HG02981 (cell line): ENCODE data around the gene SLC6A9.

Experiments used
- ATAC-seq: cut with Tn5 transposase; IDR thresholded peaks from one replicate; pipeline ENCODE4 v1.9.1; 2021; ENCODE audit warnings: mild to moderate bottlenecking, moderate library complexity; ENCODE audit not compliant: unreplicated experiment

SLC6A9 gene

DNA sequence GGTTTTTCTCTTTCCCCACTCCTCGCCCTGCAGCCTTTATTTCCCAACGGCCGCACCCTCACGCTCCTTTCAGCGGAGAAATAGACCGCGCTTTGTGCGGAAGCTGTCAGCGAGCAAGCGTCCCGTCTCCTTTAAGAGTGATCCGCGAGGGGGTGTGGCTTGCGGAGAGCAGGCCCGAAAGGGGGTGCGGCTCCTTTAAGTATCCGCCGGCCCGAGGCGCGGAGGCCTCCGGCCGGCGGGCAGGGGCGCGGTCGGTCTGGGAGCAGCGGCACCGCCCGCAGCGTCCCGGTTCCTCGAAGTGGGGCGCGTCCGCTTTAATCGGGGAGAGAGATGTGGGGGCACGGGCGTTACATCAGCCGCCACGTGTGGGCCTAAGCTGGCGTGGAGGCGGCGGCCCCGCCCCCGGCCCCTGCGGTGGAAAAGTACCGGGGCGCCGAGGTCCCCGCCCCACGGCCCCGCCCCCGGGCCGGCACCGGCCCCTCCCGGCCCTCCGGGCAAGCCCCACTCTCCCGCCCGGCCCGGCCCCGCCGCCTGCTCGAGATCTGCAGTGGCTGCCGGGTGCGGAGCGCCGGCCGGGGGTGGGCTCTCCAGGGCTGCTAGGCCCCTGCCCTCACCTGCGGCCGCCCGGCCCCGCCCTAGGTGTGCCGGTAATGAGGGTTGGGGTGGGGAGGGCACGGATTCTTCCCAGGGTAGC is 1.2 kb downstream of the SLC6A9 start:
- ATAC-seq, result peak; percentile 88

DNA sequence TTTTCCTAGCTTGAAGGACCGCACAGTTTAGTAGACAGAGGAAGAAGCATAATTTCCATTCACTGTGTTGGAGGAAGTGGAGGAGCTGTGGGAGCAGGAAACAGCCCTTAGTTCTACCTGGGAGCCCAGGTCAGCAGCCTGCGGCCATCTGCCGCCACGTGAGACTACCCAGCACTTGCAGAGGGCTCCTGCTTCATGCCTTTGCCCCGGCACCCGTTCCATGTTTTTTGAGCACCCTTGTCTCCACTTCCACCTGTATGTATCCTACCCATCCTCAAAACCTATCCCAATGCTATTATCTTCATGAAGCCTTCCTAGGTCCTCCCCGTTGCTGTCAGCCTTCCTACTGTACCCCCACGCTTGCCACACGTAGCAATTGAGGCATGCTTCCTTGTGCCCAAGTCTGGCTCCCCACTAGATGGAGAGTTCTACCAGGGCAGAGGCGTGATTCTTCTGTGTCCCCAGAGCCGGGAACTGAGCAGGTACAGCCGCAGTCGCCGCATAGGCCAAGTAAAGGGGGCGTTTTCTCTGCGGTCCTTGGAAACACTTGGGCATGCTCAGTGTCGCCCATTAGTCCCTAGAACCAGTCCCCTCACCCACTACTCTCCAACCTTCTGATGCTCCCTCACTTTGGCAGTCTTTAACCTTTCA is 1.9 kb downstream of the SLC6A9 start:
- no peak for ATAC-seq

DNA sequence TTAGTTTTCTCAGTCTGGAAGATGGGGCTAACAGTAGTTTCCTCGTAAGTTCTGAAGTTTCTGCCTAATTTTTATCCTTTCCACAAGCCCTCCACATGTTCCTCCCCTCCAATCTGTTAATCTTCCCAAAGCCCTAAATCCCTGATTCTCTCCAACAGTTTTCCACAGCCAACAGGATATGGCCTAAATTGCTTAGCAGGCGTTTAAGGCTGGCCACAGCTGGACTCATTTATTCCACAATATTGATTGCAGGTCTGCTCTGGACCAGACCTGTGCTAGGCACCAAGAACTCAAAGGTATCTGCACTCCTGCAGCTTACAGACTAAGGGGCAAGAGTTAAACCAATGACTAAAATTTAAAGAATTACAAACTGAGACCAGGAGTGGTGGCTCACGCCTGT is 3.9 kb downstream of the SLC6A9 start:
- ATAC-seq, result no peak

DNA sequence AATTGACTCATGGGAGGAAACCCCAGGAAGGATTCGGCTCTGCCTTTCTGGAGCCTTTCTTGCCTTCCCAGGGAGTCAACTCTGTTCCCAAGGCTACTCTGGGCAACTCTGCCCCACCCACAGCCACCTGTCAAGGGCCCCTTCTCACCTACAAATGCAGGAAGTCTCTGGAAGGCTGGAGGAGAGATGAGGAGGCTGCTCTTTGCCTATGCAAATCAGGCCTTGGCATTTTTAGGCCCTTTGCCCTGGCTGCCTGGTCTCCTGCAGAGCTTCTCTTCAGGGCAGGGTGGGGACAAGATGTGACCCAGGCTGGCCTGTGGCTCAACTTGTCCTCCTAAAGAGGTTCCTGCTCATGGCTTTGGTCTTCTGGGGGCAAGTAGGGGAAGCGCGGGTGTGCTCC is 5.4 kb downstream of the SLC6A9 start:
- ATAC-seq, result no peak

DNA sequence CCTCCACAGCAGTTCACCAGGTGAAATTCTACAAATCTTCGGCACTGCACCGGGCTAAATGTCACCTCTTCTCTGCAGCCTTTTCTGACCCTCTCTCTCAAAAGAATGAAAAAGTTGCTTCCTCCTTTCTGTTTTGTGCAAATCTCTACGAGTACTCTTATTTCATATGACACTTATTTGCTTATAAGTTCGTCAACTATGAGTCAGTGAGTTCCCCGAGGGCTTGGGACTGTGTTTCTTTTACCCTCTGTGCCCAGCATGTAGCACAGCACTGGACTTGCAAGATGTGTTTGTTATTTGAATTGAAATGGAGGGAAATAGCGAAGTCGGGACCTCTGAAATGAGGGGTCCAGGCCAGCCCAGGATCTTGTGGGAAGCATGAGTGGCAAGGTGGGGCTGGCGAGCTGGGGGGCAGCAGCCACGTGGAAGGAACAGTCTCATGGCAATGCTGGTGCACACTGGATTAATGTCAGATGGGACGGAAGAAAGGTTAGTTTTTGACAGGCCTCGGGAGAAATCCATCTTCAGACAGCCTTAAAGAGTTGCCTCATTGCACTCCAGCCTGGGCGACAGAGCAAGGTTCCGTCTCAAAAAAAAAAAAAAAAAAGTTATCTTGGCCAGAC is 6.2 kb downstream of the SLC6A9 start:
- ATAC-seq, result no peak

DNA sequence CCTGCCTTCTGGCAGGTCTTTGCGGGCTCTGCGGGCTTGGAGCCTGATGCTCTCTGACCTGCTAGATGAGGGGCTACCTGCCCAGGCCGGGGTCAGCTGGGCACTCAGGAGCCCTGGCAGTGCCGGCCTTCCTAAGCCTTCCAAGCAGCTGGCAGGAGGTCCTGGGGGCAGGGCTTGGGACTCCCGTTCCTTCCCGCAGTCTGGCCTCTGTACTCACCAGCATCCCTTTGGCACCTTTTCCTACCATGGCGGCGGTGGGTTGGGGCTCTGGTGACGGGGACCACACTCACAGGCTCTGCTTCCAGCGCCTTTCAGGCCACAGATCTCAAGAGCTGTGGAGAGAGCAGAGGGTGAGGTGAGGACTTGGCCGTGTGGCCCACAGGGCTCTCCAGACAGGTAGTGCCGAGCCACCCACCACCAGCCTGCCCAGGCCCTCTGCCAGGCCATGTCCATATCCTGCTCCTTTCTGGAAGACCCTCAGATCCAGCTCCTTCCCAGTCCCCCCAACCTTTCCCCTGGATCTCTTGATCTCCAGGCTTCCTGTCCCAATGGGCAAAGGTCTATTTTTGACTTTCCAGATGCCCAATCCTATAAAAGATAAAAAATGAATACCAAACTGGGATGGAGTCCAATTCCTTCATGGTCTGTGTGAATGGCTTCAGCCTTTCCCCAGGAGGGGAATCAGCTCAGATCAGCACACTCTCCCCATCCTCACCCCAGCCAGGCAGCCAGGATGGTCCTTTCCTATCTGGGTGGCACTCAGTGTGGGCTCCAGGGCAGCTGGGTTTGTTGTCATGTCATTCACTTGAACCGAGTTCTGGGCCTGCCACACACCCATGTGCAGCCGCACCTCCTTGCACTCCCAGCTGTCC is 7.0 kb downstream of the SLC6A9 start:
- no peak for ATAC-seq

DNA sequence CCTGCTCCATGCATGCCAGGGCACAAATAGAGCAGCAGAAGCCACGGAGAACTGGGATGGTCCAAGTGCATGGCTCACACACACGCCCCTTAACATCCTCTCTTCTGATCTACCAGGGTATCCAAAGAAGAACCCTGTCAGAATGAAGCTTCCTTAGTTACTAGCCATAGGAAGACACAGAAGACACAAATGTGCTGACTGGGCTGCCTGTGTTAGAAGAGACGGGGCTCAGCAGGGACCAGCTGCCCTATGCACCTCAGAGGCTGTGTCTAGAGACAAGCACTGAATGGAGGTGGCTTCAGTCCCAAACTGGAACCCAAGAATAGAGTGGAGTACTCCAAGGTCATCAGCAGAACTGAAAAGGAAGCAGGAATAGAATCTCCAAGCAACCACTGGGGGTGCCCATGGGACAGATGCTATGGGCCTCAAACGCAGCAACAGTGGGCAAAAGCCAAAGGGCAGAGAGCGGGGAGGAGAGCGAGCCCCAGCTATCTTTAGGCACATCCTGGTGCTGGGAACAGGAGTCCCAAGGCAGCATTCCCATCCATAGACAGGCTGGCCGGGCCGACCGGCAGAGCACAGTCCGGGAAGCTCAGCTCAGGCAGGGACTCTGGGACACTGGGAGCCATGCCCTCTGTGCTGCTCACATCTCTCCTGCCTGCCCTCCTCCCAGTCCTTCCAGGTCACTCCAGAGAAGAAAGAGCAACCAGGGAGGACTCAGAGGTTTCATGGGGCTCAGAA is 9.5 kb downstream of the SLC6A9 start:
- no peak for ATAC-seq

DNA sequence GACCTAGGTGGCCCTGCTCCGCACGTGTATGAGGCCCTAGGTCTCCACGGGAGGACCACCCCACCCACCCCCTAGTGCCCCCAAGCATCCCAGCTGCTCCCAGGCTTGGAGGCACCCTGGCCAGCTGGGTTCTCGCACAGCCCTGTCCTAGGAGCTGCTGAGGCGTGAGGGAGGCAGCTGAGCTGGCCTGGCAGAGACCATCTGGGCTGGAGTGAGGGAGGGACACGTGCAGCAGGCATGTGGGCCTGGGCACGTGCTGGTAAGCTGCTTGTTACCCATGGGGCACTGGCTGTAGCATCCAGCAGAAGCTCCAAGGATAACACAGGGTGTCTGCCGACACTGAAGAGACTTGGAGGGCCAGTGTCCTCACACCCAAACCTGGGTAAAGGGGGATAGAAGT is 10.1 kb downstream of the SLC6A9 start:
- ATAC-seq, result no peak

DNA sequence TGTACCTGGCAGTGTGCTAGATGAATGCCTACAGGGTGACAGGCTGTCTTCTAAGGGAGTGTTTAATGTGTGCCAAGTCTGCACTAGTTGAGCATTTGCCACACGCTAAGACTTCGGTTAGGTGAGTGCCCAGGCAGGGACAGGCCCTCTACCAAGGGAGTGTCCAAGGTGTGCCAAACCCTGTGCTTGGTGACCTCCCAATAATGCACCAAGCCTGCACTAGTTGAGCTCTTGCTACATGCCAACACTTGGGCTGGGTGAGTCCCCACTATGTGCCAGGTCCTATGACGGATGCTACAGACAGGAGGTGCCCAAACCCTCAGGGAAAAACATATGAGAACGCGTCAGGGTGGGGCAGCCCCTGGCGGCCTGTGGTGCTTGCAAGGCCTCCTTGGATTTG is 10.8 kb downstream of the SLC6A9 start:
- ATAC-seq, result no peak

DNA sequence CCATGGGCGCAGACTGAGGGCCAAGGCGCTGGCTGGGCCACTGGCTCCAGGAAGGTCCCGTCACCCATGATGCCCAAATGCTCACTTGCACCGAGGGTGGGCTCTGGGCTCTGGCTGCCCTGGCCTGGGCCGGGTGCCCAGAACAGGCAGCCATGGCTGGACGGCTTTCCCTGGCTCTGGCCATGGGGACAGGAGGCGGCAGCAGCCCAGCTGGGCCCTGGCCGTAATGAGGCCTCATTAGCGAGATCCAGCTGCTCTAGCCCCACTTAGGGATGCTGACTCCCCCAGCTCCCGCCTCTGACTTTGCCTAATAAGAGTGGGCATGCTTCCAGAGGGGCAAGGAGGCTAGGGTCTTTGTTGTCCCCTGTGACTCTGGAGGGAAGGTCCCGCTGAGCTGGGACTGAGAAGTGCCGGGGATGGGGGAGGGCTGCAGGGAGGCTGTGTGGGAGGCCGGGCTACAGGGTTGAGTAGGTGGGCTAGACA is 11.8 kb downstream of the SLC6A9 start:
- no peak for ATAC-seq

DNA sequence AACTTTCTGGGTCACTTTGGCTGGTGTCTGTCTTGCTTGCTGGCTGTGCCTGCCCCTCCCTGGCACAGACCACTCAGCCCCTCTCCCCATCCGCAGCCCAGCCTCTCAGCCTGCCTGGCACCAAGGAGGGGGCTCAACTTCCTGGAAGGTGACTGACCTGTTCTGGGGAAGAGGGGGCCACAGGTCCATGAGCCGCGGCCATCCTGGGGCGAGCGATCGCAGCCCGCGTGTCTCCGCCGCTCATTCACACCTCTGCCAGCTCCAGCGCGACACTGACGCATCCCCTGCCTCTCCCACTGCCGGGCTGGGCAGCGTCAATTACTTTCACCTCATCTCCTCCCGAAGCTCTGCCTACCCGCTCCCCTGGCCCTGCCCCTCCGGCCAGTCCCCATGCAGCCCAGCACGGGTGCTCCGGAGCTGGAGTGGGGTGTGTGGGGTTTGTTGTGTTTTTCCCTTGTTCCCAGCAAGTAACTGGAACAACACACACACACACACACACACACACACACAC is 14.3 kb downstream of the SLC6A9 start:
- ATAC-seq, result no peak

DNA sequence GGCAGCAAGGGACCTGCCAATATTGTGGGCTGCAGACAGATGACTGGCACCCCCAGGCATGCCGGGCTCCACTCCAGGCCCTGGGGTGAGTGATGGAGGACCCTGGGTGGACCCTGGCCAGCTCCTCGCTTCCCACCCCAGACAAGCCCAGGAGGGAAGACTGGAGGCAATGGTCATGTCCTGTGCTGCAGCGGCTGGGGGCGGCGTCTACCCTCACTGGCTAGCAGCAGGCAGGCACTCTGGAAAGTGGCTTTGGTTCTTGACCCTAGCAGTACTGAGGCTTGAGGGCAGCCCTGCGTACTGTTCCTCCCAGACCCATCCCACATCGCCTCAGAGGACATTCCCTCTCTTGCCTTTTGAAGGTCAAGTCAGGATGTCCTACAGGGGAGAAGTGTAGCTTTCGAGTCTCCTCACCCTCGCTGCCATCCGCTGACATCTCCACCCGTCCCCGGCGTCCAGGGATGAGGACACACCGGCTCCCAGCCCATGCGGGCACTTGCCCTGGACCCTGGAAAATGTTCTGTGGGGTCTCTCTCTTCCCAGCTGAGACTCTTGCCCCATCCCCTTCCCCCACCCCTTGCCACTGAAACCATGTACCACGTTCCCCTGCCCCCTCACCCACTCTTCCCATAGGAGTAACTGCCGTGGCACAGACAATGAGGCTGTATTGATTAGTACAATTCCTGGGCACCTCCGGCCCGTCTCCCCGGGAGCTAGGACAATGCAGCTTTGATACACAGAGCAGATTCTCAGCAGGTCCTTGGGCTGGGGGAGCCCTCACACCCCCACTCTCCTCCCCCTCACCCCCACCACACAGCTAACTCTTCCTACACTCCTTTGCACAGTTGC is 15.0 kb downstream of the SLC6A9 start:
- ATAC-seq, result no peak

DNA sequence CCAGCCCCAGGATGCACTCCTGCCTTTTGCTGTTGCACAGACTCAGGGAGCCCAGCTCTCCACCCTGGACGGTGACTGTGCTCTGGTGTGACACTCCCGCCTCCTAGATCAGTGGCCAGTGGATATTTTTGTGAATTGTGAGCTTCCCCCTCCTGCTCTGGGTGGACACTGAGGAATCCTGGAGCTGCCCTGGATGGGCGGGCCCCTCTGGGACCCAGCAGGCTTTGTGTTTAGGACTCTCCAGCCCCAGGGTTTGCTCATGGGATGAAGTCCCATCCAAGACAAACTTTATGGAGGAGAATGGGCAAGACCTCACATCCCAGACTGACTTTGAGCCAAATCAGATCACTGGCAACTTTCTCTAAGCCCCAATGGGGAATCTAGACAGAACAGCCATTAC is 16.1 kb downstream of the SLC6A9 start:
- ATAC-seq, result no peak

DNA sequence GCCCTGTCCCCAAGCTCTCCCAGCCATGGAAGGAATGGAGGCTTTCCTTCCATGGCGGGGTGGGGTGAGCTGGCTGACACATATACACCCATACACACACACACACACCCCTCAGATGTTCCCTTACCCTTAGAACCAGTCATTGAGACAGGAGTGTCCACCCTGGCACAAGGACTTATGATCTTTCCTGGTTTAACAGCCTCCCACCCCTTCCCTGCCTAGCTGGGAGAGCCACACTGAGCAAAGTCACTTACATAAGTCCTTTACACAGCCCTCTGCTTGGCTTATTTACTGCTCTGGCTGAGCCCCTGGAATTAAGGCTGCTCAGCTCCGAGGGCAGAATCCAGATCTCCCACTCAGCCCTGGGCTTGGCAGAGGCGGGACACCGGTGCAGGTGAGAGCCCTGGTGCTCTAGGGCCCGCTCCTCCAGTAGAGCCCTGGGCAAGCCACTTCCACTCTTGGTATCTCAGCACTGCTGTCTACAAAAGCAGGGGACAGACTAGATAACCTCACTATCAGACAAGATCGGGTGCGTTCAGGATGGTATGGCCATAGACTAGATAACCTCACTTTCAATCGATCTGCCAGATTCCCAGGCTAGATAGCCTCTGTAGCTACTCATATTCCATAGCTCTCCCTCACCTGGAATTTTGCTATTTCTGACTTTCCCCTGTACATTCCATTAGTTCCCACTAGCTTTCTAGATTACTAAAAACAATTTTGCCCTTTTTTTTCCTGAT is 16.7 kb downstream of the SLC6A9 start:
- ATAC-seq, result no peak

DNA sequence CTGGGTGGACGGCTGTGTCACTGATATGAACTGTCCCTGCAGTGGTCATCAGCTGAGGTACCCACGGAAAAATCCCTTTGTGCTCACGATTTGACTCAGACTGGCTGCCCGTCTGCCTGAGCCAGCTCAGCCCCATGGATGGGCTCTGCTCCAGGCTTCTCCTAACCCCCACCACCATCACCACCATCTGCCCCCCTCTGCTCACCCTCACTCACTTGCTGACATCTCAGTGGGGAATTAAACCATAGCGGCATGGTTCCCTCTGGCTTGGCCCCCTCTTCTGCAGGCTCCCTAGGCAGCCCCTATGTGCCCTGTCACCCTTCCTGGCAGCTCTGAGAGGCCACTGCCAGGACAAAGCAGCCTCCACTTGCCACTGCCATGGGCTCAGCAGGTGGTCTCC is 17.3 kb downstream of the SLC6A9 start:
- no peak for ATAC-seq

DNA sequence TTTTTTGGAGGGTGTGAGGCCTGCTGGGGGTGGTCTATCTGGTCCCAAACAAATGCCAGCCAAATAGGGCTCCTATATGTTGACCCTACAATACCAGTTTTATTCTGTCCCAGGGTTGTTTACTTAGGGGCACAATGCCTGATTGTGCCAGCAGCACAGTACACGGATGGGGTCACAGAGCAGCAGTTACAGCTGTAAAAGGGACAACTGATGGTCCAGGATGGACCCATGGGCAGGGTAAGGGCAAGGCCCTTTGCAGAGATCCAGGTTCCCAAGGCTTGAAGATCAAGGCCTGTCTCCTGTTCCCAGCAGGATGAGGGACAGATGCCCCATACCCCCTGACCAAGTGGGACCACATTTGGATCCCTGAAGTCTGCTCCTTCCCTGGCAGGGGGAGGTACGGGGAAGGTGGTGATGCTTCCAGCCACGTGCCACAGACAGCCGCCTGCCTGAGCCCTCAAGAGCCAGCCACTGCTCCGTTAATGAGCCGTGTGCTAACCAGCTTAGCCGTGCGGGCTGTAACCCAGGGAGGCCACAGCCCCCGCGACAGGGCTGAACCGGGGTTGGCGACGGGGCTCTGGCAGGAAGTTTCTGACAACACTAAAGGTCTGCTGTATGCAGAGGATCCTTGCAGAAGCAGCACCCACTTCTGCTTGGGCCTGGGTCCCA is 18.2 kb downstream of the SLC6A9 start:
- ATAC-seq, result no peak

DNA sequence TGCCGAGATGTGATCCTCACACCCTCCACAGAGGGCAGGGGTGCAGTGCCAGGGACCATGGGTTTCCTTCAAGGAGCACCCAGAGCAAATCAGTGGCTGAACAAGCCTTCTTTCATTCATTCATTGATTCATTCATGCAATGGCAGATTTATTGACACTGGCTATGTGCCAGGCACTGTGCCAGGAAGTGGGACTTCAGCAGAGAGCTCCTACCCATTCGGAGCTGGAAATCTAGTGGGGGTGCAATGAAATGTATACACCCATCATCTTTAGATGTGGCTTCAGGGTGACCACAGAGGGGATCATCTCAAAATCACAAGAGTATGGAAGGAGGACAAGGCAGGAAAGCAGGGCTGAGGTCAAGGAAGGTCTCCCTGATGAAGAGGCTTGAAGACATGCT is 18.9 kb downstream of the SLC6A9 start:
- ATAC-seq, result no peak

DNA sequence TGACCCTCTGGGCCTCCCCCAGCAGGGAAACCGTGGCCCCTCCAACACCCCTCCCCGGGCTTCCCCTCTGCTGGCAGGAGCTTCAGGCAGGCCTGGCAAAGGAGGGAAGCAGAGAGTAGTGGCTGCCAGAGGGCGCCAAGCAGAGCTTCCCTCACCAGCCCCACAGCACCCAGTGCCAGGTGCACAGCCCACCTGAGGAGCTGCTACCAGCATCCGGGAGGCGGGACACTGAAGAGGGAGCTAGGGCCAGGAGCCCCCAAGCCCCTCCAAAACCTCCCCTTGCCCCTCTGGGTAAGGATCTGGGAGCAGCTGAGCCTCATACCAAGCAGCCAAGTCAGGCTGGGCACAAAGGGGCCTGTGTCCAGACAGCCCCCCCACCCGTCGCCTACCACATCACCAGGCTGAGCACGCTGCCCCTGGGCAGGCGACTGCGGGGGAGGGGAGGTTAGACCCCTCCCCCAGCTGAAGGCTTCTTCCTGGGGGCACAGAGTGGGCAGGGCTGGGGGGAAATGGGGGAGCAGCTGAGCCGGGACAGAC is 20.3 kb downstream of the SLC6A9 start:
- ATAC-seq, result no peak
